Measurements from ENCODE around the gene SERPINA10. TPM values are rescaled to one million over a fixed set of nuclear protein-coding genes. Genes with fewer than 3 reads are reported as not detected.

The SERPINA10 gene
- polyA plus RNA-seq, 1 donor from 2014 or later = not detected

DNA sequence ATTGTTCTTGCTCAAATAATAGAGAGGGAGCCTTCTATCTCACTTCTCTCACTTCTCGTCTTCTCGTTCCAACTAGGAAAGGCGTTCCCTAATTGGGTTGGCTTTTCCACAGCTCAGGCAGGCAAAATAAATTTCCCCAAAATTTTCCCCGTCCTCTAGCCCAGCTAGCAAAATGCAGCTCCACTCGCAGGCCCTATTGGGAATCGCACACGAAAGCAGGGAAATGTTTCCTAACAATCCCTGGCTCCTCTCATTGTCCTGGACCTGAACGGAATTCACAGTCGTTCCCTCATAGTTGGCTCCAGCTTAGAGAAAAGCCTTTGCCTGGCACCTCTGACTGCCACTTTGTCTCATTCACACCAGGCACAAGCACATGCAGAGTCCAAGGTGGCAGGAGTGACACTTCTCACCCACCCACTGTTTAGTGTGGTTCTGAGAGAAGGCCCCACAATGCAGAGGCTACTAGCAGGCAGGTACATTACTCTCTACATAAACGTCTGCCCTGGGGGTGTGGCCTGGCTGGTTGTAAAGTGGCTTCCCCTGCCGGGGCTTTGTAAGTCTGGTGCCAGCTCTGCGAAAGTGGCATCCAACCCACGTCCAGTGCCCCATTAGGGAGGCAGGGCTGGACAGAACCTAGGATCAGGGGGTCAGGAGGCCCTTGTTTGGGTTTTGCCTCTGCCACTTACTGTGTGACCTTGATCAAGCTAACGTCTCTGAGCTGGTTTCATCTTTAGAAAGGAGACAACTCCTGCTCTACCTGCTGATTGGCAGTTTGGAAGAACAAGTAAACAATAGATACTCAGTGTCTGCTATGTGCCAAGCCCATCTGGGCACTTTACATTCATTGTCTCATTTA is 4.2 kb downstream of the SERPINA10 start:
- Histone ChIP-seq H3F3A (ENCODE audit: insufficient read depth, low read length, poor library complexity, severe bottlenecking) (no peaks in the 10 kb centered on the region), H3K27ac (ENCODE audit: low read length) (no peak overlapping the region), H3K4me3 (ENCODE audit: low read length) (no peak overlapping the region), H3K9me3 (ENCODE audit: low read length) (no peaks in the 10 kb centered on the region), H3K27me3 (ENCODE audit: insufficient read depth, low read depth, low read length) (no peaks in the 10 kb centered on the region), H3K4me2 (ENCODE audit: low read length) (no peak overlapping the region), H3K79me2 (replicated peaks; ENCODE audit: insufficient read depth, low read length) (no peaks in the 10 kb centered on the region), H3K9me2 (ENCODE audit: insufficient read depth, low read length) (no peaks in the 10 kb centered on the region), H4K20me1 (ENCODE audit: insufficient read depth) (no peaks in the 10 kb centered on the region), H2AFZ (ENCODE audit: low read depth, low read length) (no peak overlapping the region), H3K36me3 (ENCODE audit: insufficient read depth, low read length) (no peaks in the 10 kb centered on the region), H3K9ac (ENCODE audit: low read length) (no peak overlapping the region)
- TF ChIP-seq SMC3 (conservative IDR thresholded peaks at IDR 0.05; ENCODE audit: poor library complexity) (no peak), EP300 (conservative IDR thresholded peaks at IDR 0.05; ENCODE audit: poor library complexity, severe bottlenecking) (no peak), MXI1 (conservative IDR thresholded peaks at IDR 0.05; ENCODE audit: poor library complexity, severe bottlenecking) (no peak), RAD21 (conservative IDR thresholded peaks at IDR 0.05) (no peak), POLR2AphosphoS5 (IDR thresholded peaks at IDR 0.05) (no peak), TAF1 (IDR thresholded peaks at IDR 0.05; ENCODE audit: low read depth) (no peak), EZH2 (IDR thresholded peaks at IDR 0.05; ENCODE audit: borderline replicate concordance, insufficient read depth, low read length, poor library complexity, severe bottlenecking) (no peak)
- TF ChIP-seq, protein P1, sequence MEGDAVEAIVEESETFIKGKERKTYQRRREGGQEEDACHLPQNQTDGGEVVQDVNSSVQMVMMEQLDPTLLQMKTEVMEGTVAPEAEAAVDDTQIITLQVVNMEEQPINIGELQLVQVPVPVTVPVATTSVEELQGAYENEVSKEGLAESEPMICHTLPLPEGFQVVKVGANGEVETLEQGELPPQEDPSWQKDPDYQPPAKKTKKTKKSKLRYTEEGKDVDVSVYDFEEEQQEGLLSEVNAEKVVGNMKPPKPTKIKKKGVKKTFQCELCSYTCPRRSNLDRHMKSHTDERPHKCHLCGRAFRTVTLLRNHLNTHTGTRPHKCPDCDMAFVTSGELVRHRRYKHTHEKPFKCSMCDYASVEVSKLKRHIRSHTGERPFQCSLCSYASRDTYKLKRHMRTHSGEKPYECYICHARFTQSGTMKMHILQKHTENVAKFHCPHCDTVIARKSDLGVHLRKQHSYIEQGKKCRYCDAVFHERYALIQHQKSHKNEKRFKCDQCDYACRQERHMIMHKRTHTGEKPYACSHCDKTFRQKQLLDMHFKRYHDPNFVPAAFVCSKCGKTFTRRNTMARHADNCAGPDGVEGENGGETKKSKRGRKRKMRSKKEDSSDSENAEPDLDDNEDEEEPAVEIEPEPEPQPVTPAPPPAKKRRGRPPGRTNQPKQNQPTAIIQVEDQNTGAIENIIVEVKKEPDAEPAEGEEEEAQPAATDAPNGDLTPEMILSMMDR (IDR thresholded peaks at IDR 0.05; ENCODE audit: poor library complexity, severe bottlenecking) = no peak
- TF ChIP-seq, protein P2, sequence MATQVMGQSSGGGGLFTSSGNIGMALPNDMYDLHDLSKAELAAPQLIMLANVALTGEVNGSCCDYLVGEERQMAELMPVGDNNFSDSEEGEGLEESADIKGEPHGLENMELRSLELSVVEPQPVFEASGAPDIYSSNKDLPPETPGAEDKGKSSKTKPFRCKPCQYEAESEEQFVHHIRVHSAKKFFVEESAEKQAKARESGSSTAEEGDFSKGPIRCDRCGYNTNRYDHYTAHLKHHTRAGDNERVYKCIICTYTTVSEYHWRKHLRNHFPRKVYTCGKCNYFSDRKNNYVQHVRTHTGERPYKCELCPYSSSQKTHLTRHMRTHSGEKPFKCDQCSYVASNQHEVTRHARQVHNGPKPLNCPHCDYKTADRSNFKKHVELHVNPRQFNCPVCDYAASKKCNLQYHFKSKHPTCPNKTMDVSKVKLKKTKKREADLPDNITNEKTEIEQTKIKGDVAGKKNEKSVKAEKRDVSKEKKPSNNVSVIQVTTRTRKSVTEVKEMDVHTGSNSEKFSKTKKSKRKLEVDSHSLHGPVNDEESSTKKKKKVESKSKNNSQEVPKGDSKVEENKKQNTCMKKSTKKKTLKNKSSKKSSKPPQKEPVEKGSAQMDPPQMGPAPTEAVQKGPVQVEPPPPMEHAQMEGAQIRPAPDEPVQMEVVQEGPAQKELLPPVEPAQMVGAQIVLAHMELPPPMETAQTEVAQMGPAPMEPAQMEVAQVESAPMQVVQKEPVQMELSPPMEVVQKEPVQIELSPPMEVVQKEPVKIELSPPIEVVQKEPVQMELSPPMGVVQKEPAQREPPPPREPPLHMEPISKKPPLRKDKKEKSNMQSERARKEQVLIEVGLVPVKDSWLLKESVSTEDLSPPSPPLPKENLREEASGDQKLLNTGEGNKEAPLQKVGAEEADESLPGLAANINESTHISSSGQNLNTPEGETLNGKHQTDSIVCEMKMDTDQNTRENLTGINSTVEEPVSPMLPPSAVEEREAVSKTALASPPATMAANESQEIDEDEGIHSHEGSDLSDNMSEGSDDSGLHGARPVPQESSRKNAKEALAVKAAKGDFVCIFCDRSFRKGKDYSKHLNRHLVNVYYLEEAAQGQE (IDR thresholded peaks at IDR 0.05; ENCODE audit: borderline replicate concordance) = no peak

DNA sequence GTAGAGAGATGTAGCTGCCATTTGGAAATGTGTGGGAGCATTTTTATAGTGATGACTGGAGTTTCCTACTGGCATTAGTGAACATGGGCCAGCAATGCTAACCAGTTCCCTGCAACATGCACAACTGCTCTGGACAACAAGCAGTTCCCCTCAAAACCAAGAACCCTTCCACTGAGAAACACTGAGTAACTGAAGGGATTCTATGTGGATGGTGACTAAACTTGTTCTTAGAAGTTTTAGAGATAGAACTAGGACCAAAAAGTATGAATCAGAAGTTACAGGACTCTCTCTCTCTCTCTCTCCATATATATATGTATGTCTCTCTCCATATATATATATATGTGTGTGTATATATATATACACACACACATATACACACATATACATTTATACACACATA is 7.9 kb downstream of the SERPINA10 start:
- H4K20me1 ChIP-seq (ENCODE audit: insufficient read depth) = no peaks in the 10 kb centered on the region
- no peaks in the 10 kb centered on the region for H3K9me2 ChIP-seq (ENCODE audit: insufficient read depth, low read length)
- no peak for TF ChIP-seq SMC3 (conservative IDR thresholded peaks at IDR 0.05; ENCODE audit: poor library complexity)
- TF ChIP-seq MXI1 (conservative IDR thresholded peaks at IDR 0.05; ENCODE audit: poor library complexity, severe bottlenecking) = no peak
- no peak for TF ChIP-seq RAD21 (conservative IDR thresholded peaks at IDR 0.05)

More for the DNA sequence above, 7.9 kb downstream of the SERPINA10 start:
- no peaks in the 10 kb centered on the region for H3K79me2 ChIP-seq (replicated peaks; ENCODE audit: insufficient read depth, low read length)
- no peaks in the 10 kb centered on the region for H3F3A ChIP-seq (ENCODE audit: insufficient read depth, low read length, poor library complexity, severe bottlenecking)
- no peak overlapping the region for H2AFZ ChIP-seq (ENCODE audit: low read depth, low read length)
- no peak overlapping the region for H3K4me3 ChIP-seq (ENCODE audit: low read length)
- H3K9ac ChIP-seq (ENCODE audit: low read length) = no peak overlapping the region
- no peaks in the 10 kb centered on the region for H3K36me3 ChIP-seq (ENCODE audit: insufficient read depth, low read length)
- H3K27me3 ChIP-seq (ENCODE audit: insufficient read depth, low read depth, low read length) = no peaks in the 10 kb centered on the region
- no peaks in the 10 kb centered on the region for H3K9me3 ChIP-seq (ENCODE audit: low read length)
- H3K27ac ChIP-seq (ENCODE audit: low read length) = no peak overlapping the region
- no peak overlapping the region for H3K4me2 ChIP-seq (ENCODE audit: low read length)

Measured in neural cell (in vitro differentiated cells).